Gastrocnemius medialis (tissue), 4 donors: ENCODE measurements around the gene TSPAN5. TPM values are rescaled to one million over a fixed set of nuclear protein-coding genes. Genes with fewer than 3 reads are reported as not detected.
A peak's percentile ranks its signal among the peaks of the same experiment; 100 is the strongest.

Source experiments
- ATAC-seq, 2 donors: fragments of 150-250 bp; one replicate each; pipeline ENCODE4 v1.9.1; 2016
- DNase-seq, 2 donors: peaks; one replicate each; pipeline ENCODE4 v3.0.0-alpha.2; 2019
- H3K27ac ChIP-seq, 4 donors: fragments of 200-600 bp; sonication (generic); 1 replicate in 1 of 4; 2 replicates in 3 of 4; pipeline ENCODE4 v1.5.1; 2016 to 2018; ENCODE audit warnings: mild to moderate bottlenecking in 2 of 4, moderate library complexity in 1 of 4
- H3K27me3 ChIP-seq, 3 donors: fragments of 200-600 bp; sonication (generic) in 2 of 3; 1 replicate in 1 of 3; 2 replicates in 2 of 3; pipeline versions ENCODE4 v1.5.1 to v1.6.0; 2016 to 2019; ENCODE audit warnings: mild to moderate bottlenecking in 1 of 3, moderate library complexity in 1 of 3
- H3K36me3 ChIP-seq, 2 donors: fragments of 200-600 bp; sonication (generic) in 1 of 2; one replicate each; pipeline ENCODE4 v1.5.1; 2017 to 2018
- H3K4me1 ChIP-seq, 2 donors: fragments of 200-600 bp; sonication (generic) in 1 of 2; one replicate each; pipeline ENCODE4 v1.5.1; 2016 to 2017; ENCODE audit warnings: mild to moderate bottlenecking in 2 of 2
- H3K4me3 ChIP-seq, 4 donors: fragments of 200-600 bp; sonication (generic) in 3 of 4; 1 replicate in 1 of 4; 2 replicates in 3 of 4; pipeline ENCODE4 v1.5.1; 2016 to 2019; ENCODE audit warnings: mild to moderate bottlenecking in 2 of 4
- H3K9me3 ChIP-seq, 3 donors: fragments of 200-600 bp; sonication (generic) in 2 of 3; 1 replicate in 1 of 3; 2 replicates in 2 of 3; pipeline ENCODE4 v1.5.1; 2016 to 2019
- CTCF ChIP-seq, 5 experiments: fragments of 450-650 bp in 3 of 5; fragments of 200-600 bp in 2 of 5; sonication (generic) in 2 of 5; IDR thresholded peaks in 4 of 5; conservative IDR thresholded peaks in 1 of 5; 1 replicate in 4 of 5; 2 replicates in 1 of 5; pipeline ENCODE4 v1.5.1; 2016 to 2019; ENCODE audit warnings: antibody characterized with exemption in 5 of 5, mild to moderate bottlenecking in 3 of 5, moderate library complexity in 3 of 5
- POLR2A ChIP-seq, 2 donors: fragments of 450-650 bp; IDR thresholded peaks; one replicate each; pipeline ENCODE4 v1.6.1; 2017; ENCODE audit warnings: antibody characterized with exemption in 2 of 2, mild to moderate bottlenecking in 2 of 2, moderate library complexity in 2 of 2
- in situ Hi-C, 4 donors: fragments of 200-750 bp; cut with MboI; loops; one replicate each; pipeline versions ENCODE4 v1.15.0 to v1.8.0; 2017; ENCODE audit warnings: low sequenced_read_pairs in 4 of 4
- intact Hi-C: fragments of 100-400 bp; cut with DNase I; formaldehyde crosslinking; loops from one replicate; pipeline ENCODE4 v1.15.1; 2023; ENCODE audit warnings: low total_unique reads
- total RNA-seq, 4 donors: library from RNA; depleted of rRNA; stranded (reverse); fragments of >200 nt; gene quantifications; one replicate each; pipeline versions ENCODE4 v1.1.0 to v1.2.3, GENCODE V29; 2016

TSPAN5 gene
- total RNA-seq, 4 donors from 2014 or later, result 0.55 to 18.7 (median 0.79) TPM

- intact Hi-C loops, result no loop called here
- ATAC-seq, result no peak
- no peak for TF ChIP-seq POLR2A (IDR thresholded peaks at IDR 0.05)
- TF ChIP-seq CTCF (IDR thresholded peaks at IDR 0.05 in 4 of 5, conservative IDR thresholded peaks at IDR 0.05 in 1 of 5), result no peak
- Histone ChIP-seq H3K9me3 (no peaks in the 10 kb centered on the region), H3K27me3 (no peaks in the 10 kb centered on the region), H3K4me3 (no peak overlapping the region), H3K4me1 (peaks cover 0 to 6% of the 10 kb centered on the region in 2 donors), H3K27ac (no peak overlapping the region), H3K36me3 (no peaks in the 10 kb centered on the region)
- in situ Hi-C loops, result no loop called here
- no peak for DNase-seq
Measured at GRCh38 chr4:98615991-98616390, 42.4 kb downstream of the TSPAN5 start.

- TF ChIP-seq POLR2A (IDR thresholded peaks at IDR 0.05), result no peak
- no peak for TF ChIP-seq CTCF (IDR thresholded peaks at IDR 0.05 in 4 of 5, conservative IDR thresholded peaks at IDR 0.05 in 1 of 5)
- Histone ChIP-seq H3K36me3 (no peaks in the 10 kb centered on the region), H3K9me3 (no peaks in the 10 kb centered on the region), H3K4me1 (peaks cover 0 to 9% of the 10 kb centered on the region in 2 donors), H3K4me3 (no peak overlapping the region), H3K27ac (peak overlapping the region in 1 of 4 donors; percentile 52), H3K27me3 (no peaks in the 10 kb centered on the region)
- ATAC-seq, result peak in 1 of 2 donors; percentile 26
- DNase-seq, result no peak
- intact Hi-C loops (no loop called here), in situ Hi-C loops (no loop called here)
Measured at GRCh38 chr4:98614662-98615061, 43.7 kb downstream of the TSPAN5 start.

GRCh38 chr4:98614094-98614493 lies 44.3 kb downstream of the TSPAN5 start:
- intact Hi-C loops (no loop called here), in situ Hi-C loops (no loop called here)
- no peak for TF ChIP-seq CTCF (IDR thresholded peaks at IDR 0.05 in 4 of 5, conservative IDR thresholded peaks at IDR 0.05 in 1 of 5)
- TF ChIP-seq POLR2A (IDR thresholded peaks at IDR 0.05), result no peak
- no peaks in the 10 kb centered on the region for H3K36me3 ChIP-seq
- H3K27ac ChIP-seq, result peak overlapping the region in 1 of 4 donors; percentile 52
- H3K4me1 ChIP-seq, result peaks cover 0 to 9% of the 10 kb centered on the region in 2 donors
- no peak for DNase-seq
- ATAC-seq, result no peak
- H3K27me3 ChIP-seq, result no peaks in the 10 kb centered on the region
- H3K4me3 ChIP-seq, result no peak overlapping the region
- H3K9me3 ChIP-seq, result no peaks in the 10 kb centered on the region

- Histone ChIP-seq H3K4me1 (peaks cover 0 to 9% of the 10 kb centered on the region in 2 donors), H3K4me3 (no peak overlapping the region), H3K27me3 (no peaks in the 10 kb centered on the region), H3K27ac (peak overlapping the region in 1 of 4 donors; percentile 52), H3K9me3 (no peaks in the 10 kb centered on the region), H3K36me3 (no peaks in the 10 kb centered on the region)
- in situ Hi-C loops, result no loop called here
- no peak for TF ChIP-seq POLR2A (IDR thresholded peaks at IDR 0.05)
- no peak for TF ChIP-seq CTCF (IDR thresholded peaks at IDR 0.05 in 4 of 5, conservative IDR thresholded peaks at IDR 0.05 in 1 of 5)
- no peak for ATAC-seq
- DNase-seq, result no peak
- intact Hi-C loops, result no loop called here
Measured at GRCh38 chr4:98613453-98614075, 44.8 kb downstream of the TSPAN5 start.
